Measurements from ENCODE around the gene ADAM10. TPM values are rescaled to one million over a fixed set of nuclear protein-coding genes. Genes with fewer than 3 reads are reported as not detected.
A peak's percentile ranks its signal among the peaks of the same experiment; 100 is the strongest.

Gene ADAM10
- total RNA-seq (2021), result 150 and 159 TPM in 2 replicates
- long read RNA-seq, full-length matches to known transcripts, result 174 of 231 reads
- long read RNA-seq, partial matches to known transcripts, result 32 of 231 reads
- long read RNA-seq, other reads (novel, unspliced or antisense), result 25 of 231 reads

GRCh38 chr15:58749532-58750337, at the start of gene ADAM10:
Gene ADAM10, minus strand, starts transcription at chr15:58749707. Its CDS starts 173 bp downstream, at chr15:58749534.
- H3K4me1 ChIP-seq (ENCODE audit: insufficient read depth, low read length), result no peaks in the 10 kb centered on the region
- peak within 1 kb of the TSS; percentile 27 for H3K27ac ChIP-seq (ENCODE audit: insufficient read length, low read depth, low read length)
- H4K5ac ChIP-seq (ENCODE audit: insufficient read length, low read depth, low read length), result no peak within 1 kb of the TSS
- peak within 1 kb of the TSS; percentile 85 for H3K4me2 ChIP-seq (ENCODE audit: insufficient read depth, insufficient read length, low read length)
- H2BK5ac ChIP-seq (ENCODE audit: insufficient read length, low read length), result no peak within 1 kb of the TSS
- no peak within 1 kb of the TSS for H3K23ac ChIP-seq (ENCODE audit: insufficient read length, low read depth, low read length)
- H3K4me1 Mint-ChIP-seq, result peaks cover 30 to 31% of the 10 kb centered on the region in 2 experiments
- peak within 1 kb of the TSS; percentile 94 for H3K18ac ChIP-seq (ENCODE audit: insufficient read length, low read depth, low read length)
- no peaks in the 10 kb centered on the region for H4K20me1 ChIP-seq (ENCODE audit: control insufficient read depth, insufficient read depth, insufficient read length)
- peaks cover 0 to 5% (median 0%) of the 10 kb centered on the region in 3 experiments; a peak in 1 of 7 replicates for H3K36me3 Mint-ChIP-seq (ENCODE audit: insufficient read depth in 1 of 3, low read depth in 3 of 3)
- no peak within 1 kb of the TSS for H3T11ph ChIP-seq (ENCODE audit: low read length)
- H3K27ac Mint-ChIP-seq, result peak within 1 kb of the TSS; percentile 98 to 99 (median 99)
- H4K8ac ChIP-seq (replicated peaks; ENCODE audit: insufficient read length, low read depth, low read length), result no peak within 1 kb of the TSS
- H3K9me3 ChIP-seq (ENCODE audit: control insufficient read depth, low read depth, low read length), result no peaks in the 10 kb centered on the region
- H2BK15ac ChIP-seq (ENCODE audit: low read depth, low read length), result no peak within 1 kb of the TSS
- no CpG with 5 or more reads among the region's 62 CpGs for WGBS (ENCODE audit: extremely low coverage, insufficient read length, low lambda C conversion rate)
- no peak within 1 kb of the TSS for H3K4ac ChIP-seq (ENCODE audit: low read depth, low read length)
- no peak within 1 kb of the TSS for H3K56ac ChIP-seq (ENCODE audit: insufficient read length, low read depth, low read length)
- peaks cover 11% of the 10 kb centered on the region for H3K23me2 ChIP-seq (ENCODE audit: insufficient read length, low read depth, low read length, poor library complexity, severe bottlenecking)
- peak within 1 kb of the TSS; percentile 92 for H3K9ac ChIP-seq (ENCODE audit: extremely low read depth, insufficient read length, low read length)
- peak within 1 kb of the TSS; percentile 56 for H2AFZ ChIP-seq (ENCODE audit: low read length)
- no peaks in the 10 kb centered on the region for H3K9me3 Mint-ChIP-seq
- H3K79me2 ChIP-seq (ENCODE audit: insufficient read depth, low read length), result peaks cover 19% of the 10 kb centered on the region; the same call in 1 of the 2 replicates
- no peak within 1 kb of the TSS for H2BK120ac ChIP-seq (ENCODE audit: low read depth, low read length, poor library complexity, severe bottlenecking)
- no peak within 1 kb of the TSS for H2AK5ac ChIP-seq (ENCODE audit: insufficient read length, low read length)
- peak; percentile 99 for DNase-seq
- H3K27me3 ChIP-seq (ENCODE audit: insufficient read depth, low read length), result no peaks in the 10 kb centered on the region
- no peak within 1 kb of the TSS for H2BK12ac ChIP-seq (ENCODE audit: insufficient read length, low read depth, low read length)
- peak within 1 kb of the TSS; percentile 98 for H3K14ac ChIP-seq (ENCODE audit: insufficient read depth, low read length)
- no peaks in the 10 kb centered on the region for H3K27me3 Mint-ChIP-seq (ENCODE audit: low read depth)
- no peaks in the 10 kb centered on the region for H3K79me1 ChIP-seq (ENCODE audit: insufficient read depth, low read depth, low read length, poor library complexity, severe bottlenecking)
- no peak within 1 kb of the TSS for H4K91ac ChIP-seq (ENCODE audit: insufficient read length, low read depth, low read length)
- peak within 1 kb of the TSS; percentile 89 to 99 for H3K4me3 Mint-ChIP-seq
- no peak within 1 kb of the TSS for H2BK20ac ChIP-seq (ENCODE audit: low read depth, low read length, poor library complexity, severe bottlenecking)
- TF ChIP-seq CTCF (conservative IDR thresholded peaks at IDR 0.05), result no peak

Data from H9 (cell line).